ENCODE results near the gene HTRA1. TPM values are rescaled to one million over a fixed set of nuclear protein-coding genes. Genes with fewer than 3 reads are reported as not detected.
A peak's percentile ranks its signal among the peaks of the same experiment; 100 is the strongest.

Gene HTRA1
- total RNA-seq, 1 donor from 2014 or later, result 1,504 TPM

GRCh38 chr10:122454071-122454470 lies 7.3 kb upstream of the HTRA1 start:
- Mint-ChIP-seq H3K4me1 (ENCODE audit: low read depth) (peaks cover 53% of the 10 kb centered on the region), H3K27me3 (ENCODE audit: low read depth) (no peaks in the 10 kb centered on the region), H3K27ac (ENCODE audit: unreplicated experiment) (peak overlapping the region; percentile 74), H3K4me3 (ENCODE audit: unreplicated experiment) (no peak overlapping the region), H3K36me3 (ENCODE audit: low read depth) (no peaks in the 10 kb centered on the region), H3K9me3 (ENCODE audit: low read depth) (no peaks in the 10 kb centered on the region)
- no peak for DNase-seq (ENCODE audit: low spot score)
- no peak for TF ChIP-seq CTCF (IDR thresholded peaks at IDR 0.05)

GRCh38 chr10:122454603-122455080 lies 6.7 kb upstream of the HTRA1 start, which contains the start of gene ARMS2:
Gene ARMS2, plus strand, starts transcription at chr10:122454653. Its CDS starts 75 bp downstream, at chr10:122454728.
- TF ChIP-seq CTCF (IDR thresholded peaks at IDR 0.05), result no peak
- Mint-ChIP-seq H3K27me3 (ENCODE audit: low read depth) (no peaks in the 10 kb centered on the region), H3K9me3 (ENCODE audit: low read depth) (no peaks in the 10 kb centered on the region), H3K36me3 (ENCODE audit: low read depth) (no peaks in the 10 kb centered on the region), H3K4me1 (ENCODE audit: low read depth) (peaks cover 54% of the 10 kb centered on the region), H3K4me3 (ENCODE audit: unreplicated experiment) (no peak within 1 kb of the TSS), H3K27ac (ENCODE audit: unreplicated experiment) (peak within 1 kb of the TSS; percentile 74)
- no peak for DNase-seq (ENCODE audit: low spot score)

GRCh38 chr10:122455376-122456079 lies 5.8 kb upstream of the HTRA1 start:
- Mint-ChIP-seq H3K9me3 (ENCODE audit: low read depth) (no peaks in the 10 kb centered on the region), H3K4me1 (ENCODE audit: low read depth) (peaks cover 53% of the 10 kb centered on the region), H3K36me3 (ENCODE audit: low read depth) (no peaks in the 10 kb centered on the region), H3K27ac (ENCODE audit: unreplicated experiment) (no peak overlapping the region), H3K4me3 (ENCODE audit: unreplicated experiment) (no peak overlapping the region), H3K27me3 (ENCODE audit: low read depth) (no peaks in the 10 kb centered on the region)
- no peak for DNase-seq (ENCODE audit: low spot score)
- no peak for TF ChIP-seq CTCF (IDR thresholded peaks at IDR 0.05)

- no peak for TF ChIP-seq CTCF (IDR thresholded peaks at IDR 0.05)
- no peaks in the 10 kb centered on the region for H3K9me3 Mint-ChIP-seq (ENCODE audit: low read depth)
- peaks cover 45% of the 10 kb centered on the region for H3K4me1 Mint-ChIP-seq (ENCODE audit: low read depth)
- H3K4me3 Mint-ChIP-seq (ENCODE audit: unreplicated experiment), result no peak overlapping the region
- no peaks in the 10 kb centered on the region for H3K27me3 Mint-ChIP-seq (ENCODE audit: low read depth)
- H3K27ac Mint-ChIP-seq (ENCODE audit: unreplicated experiment), result no peak overlapping the region
- H3K36me3 Mint-ChIP-seq (ENCODE audit: low read depth), result peaks cover 3% of the 10 kb centered on the region
- DNase-seq (ENCODE audit: low spot score), result no peak
Measured at GRCh38 chr10:122457934-122458333, 3.4 kb upstream of the HTRA1 start.

- no peak overlapping the region for H3K27ac Mint-ChIP-seq (ENCODE audit: unreplicated experiment)
- no peaks in the 10 kb centered on the region for H3K9me3 Mint-ChIP-seq (ENCODE audit: low read depth)
Measured at GRCh38 chr10:122458693-122459092, 2.7 kb upstream of the HTRA1 start.

More at GRCh38 chr10:122458693-122459092, 2.7 kb upstream of the HTRA1 start:
- Mint-ChIP-seq H3K36me3 (ENCODE audit: low read depth) (peaks cover 7% of the 10 kb centered on the region), H3K4me1 (ENCODE audit: low read depth) (peaks cover 52% of the 10 kb centered on the region), H3K4me3 (ENCODE audit: unreplicated experiment) (no peak overlapping the region), H3K27me3 (ENCODE audit: low read depth) (no peaks in the 10 kb centered on the region)
- TF ChIP-seq CTCF (IDR thresholded peaks at IDR 0.05), result no peak
- no peak for DNase-seq (ENCODE audit: low spot score)

Data from chondrocyte (in vitro differentiated cells).